ENCODE data around the gene ADAMTS12. TPM values are rescaled to one million over a fixed set of nuclear protein-coding genes. Genes with fewer than 3 reads are reported as not detected.

Gene ADAMTS12
- total and polyA plus RNA-seq, 4 donors: 0.49 to 6.4 (median 2.3) TPM

- no peak for TF ChIP-seq FOXA1 (IDR thresholded peaks at IDR 0.05)
- no peak for TF ChIP-seq RAD21 (IDR thresholded peaks at IDR 0.05)
- TF ChIP-seq ZBTB33 (IDR thresholded peaks at IDR 0.05): no peak
- TF ChIP-seq TAF1 (conservative IDR thresholded peaks at IDR 0.05): no peak
- no peak for TF ChIP-seq GABPA (IDR thresholded peaks at IDR 0.05 in 1 of 2, conservative IDR thresholded peaks at IDR 0.05 in 1 of 2)
These were observed 156.7 kb downstream of the ADAMTS12 start (continued) for GRCh38 chr5:33735072-33735471.

- no peak for DNase-seq (ENCODE audit: low spot score)
- no peak overlapping the region for H3K27ac ChIP-seq (ENCODE audit: low read depth in 1 of 2, low read length in 2 of 2)
- no peaks in the 10 kb centered on the region for H3K36me3 ChIP-seq (ENCODE audit: control insufficient read depth in 4 of 4, insufficient read depth in 3 of 4, low read depth in 1 of 4, low read length in 3 of 4)
- TF ChIP-seq SP1 (IDR thresholded peaks at IDR 0.05) (no peak), EGR1 (IDR thresholded peaks at IDR 0.05; ENCODE audit: low read depth in 2 of 2) (no peak), FOXA2 (IDR thresholded peaks at IDR 0.05) (no peak), NR2F2 (IDR thresholded peaks at IDR 0.05) (no peak), YY1 (IDR thresholded peaks at IDR 0.05) (no peak), ZBTB33 (IDR thresholded peaks at IDR 0.05) (no peak), MAX (IDR thresholded peaks at IDR 0.05) (no peak), HNF4A (conservative IDR thresholded peaks at IDR 0.05) (no peak), HNF4G (IDR thresholded peaks at IDR 0.05) (no peak), RXRA (IDR thresholded peaks at IDR 0.05) (no peak), RAD21 (IDR thresholded peaks at IDR 0.05) (no peak), REST (IDR thresholded peaks at IDR 0.05) (no peak), FOXA1 (IDR thresholded peaks at IDR 0.05) (no peak), TAF1 (conservative IDR thresholded peaks at IDR 0.05) (no peak)
- no peak overlapping the region for H3K9ac ChIP-seq (ENCODE audit: low read depth in 1 of 2, low read length in 2 of 2)
- H3K4me1 ChIP-seq (ENCODE audit: control insufficient read depth in 4 of 4, insufficient read depth in 4 of 4, low read length in 3 of 4): peaks cover 2 to 22% (median 13%) of the 10 kb centered on the region in 4 donors
- H3K4me3 ChIP-seq (ENCODE audit: low read depth in 1 of 3, low read length in 3 of 3): no peak overlapping the region
- 47% methylated on average over 3 of the region's 3 CpGs for WGBS
- no peaks in the 10 kb centered on the region for H3K9me3 ChIP-seq (ENCODE audit: control insufficient read depth in 4 of 4, low read length in 3 of 4)
- H3K27me3 ChIP-seq (ENCODE audit: control insufficient read depth in 4 of 4, insufficient read depth in 4 of 4, low read length in 3 of 4): no peaks in the 10 kb centered on the region
These were observed 157.3 kb downstream of the ADAMTS12 start for GRCh38 chr5:33734537-33734936.

All from liver (tissue), 9 donors.